ENCODE measurements around the gene PPP3CB.

PPP3CB gene

GRCh38 chr10:73495884-73496674 is at the start of gene PPP3CB:
Gene PPP3CB (minus strand): TSS chr10:73496024. CDS start chr10:73495889, 135 bp downstream.
- peak; percentile 89 for DNase-seq (ENCODE audit: low read depth)

DNA sequence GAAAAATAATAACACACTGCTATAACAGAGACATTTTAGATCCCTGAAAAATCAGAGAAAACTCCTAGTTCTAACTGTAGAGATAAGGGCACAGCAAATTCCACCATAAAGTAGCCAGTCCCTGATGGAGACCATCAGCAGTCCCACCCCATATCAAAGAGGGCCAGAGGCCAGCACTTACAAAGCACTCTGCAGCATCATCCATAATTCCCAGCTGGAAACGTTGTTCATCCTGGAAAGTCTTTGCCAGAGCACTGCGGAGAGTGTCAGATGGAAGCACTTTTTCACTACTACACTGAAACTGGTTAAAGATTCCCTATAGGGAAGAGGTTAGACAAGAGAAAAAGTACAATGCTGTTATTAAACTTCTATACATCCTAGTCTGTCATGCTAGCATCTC is 49.5 kb upstream of the PPP3CB start:
- no peak for DNase-seq (ENCODE audit: low read depth)

DNA sequence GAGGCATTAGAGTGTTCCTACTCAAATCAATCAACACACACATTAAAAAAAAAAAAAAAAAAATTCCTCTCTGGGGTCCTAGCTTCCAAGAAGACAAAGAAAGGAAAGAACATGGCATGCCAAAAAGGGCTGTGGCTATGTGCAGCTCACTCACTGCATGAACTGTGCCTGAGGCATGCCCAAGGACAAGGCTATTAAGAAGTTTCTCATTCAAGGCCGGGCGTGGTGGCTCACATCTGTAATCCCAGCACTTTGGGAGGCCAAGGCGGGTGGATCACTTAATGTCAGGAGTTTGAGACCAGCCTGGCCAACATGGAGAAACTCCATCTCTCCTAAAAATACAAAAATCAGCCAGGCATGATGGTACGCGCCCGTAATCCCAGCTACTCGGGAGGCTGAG is 41.9 kb upstream of the PPP3CB start:
- DNase-seq (ENCODE audit: low read depth) = no peak

DNA sequence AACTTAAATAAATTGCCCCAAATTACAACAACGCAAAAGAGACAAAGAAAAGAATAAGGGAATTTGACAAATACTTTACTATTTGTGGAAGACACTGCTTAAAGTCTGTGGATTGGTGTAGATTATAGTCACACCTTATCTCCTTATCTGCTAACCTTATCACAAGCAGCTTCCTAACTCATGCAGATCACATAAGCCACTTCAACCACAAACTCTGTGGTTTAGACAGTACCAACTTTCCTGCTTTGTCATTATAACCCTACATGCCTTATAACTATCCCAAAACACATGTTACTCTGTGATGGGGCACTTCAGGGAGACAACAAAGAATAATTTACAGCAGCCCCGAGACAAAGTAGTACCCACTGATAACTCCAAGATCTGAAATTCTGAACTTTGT is 41.5 kb upstream of the PPP3CB start:
- DNase-seq (ENCODE audit: low read depth) = no peak

GRCh38 chr10:73534857-73535256 is 39.0 kb upstream of the PPP3CB start:
- no peak for DNase-seq (ENCODE audit: low read depth)

GRCh38 chr10:73529089-73529832 is 33.4 kb upstream of the PPP3CB start:
- DNase-seq (ENCODE audit: low read depth) = peak; percentile 17

- no peak for DNase-seq (ENCODE audit: low read depth)
Observed at GRCh38 chr10:73522263-73522662, 26.4 kb upstream of the PPP3CB start.

DNA sequence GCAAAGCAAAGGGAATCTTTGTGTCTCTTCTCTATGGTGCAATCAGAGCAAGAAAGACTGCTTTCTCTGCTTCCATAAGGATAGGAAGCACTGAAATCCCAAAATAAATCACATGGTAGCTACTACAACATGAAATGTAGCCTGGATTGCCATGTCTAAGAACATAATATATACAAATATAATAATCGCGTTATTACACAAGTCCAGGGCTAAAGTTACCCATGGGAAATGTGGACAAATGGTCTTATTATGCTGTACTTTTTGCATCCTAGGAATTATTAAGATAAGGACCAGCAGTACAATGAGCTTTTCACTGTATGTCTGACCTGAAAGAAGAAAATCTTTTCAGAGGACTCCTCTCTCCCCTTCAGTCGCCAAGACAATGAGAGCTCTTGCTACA is 23.5 kb upstream of the PPP3CB start:
- DNase-seq (ENCODE audit: low read depth) = no peak

DNA sequence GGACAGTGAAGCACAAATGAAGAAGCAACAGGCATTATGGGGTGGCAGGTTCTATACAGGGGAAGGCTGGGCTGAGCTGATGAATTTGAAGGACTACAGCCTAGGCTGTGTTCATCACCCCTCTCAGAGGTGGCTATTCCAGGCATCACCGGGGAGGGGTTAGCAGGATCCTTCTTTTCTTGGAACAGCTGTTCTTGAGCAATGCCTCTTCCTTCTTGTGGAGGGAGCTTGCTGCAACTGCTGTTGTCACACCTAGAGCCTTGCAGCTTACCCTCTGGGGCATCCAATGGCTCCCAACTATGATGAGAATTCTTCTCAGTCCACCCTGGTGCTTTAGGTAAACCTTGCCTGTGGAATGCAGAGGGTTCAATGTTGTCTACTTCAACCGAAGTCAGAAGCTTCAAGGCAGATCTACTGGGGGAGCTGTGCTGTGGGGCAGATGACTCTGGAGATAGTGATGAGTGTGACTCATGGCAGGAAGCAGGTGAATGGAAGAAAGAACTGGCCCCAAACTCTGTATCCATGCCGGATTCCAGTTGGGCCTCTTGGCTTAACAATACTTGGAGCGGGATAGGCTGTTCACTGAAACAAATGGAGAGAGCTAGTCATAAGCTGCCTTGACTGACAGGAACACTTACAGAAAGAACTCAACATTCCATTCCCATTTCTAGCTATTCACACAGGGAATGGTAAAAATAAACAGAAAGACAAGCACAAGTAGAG is 21.5 kb upstream of the PPP3CB start:
- DNase-seq (ENCODE audit: low read depth) = no peak

- no peak for DNase-seq (ENCODE audit: low read depth)
Observed at GRCh38 chr10:73512207-73512743, 16.5 kb upstream of the PPP3CB start.

GRCh38 chr10:73509695-73510094 is 13.9 kb upstream of the PPP3CB start:
- no peak for DNase-seq (ENCODE audit: low read depth)

- no peak for DNase-seq (ENCODE audit: low read depth)
Observed at GRCh38 chr10:73506491-73506890, 10.7 kb upstream of the PPP3CB start.

DNA sequence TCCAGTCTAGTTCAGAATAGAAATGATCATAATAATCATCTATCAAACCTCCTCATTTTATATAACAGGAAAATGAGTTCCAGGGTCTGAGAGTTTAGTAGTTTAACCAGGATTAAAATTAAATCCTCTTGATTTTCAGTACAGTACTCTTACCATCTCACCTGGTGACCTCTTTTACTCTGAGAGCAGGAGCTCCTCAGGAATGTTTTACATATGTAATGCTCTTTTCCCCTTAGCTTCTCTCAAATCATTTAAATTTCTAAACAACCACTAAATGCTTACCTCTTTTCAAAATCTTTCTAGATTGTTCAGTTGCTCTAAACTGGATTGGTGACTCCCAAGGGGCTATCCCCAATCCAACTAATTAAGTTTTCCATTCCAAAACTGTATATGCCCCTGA is 10.2 kb upstream of the PPP3CB start:
- no peak for DNase-seq (ENCODE audit: low read depth)

DNA sequence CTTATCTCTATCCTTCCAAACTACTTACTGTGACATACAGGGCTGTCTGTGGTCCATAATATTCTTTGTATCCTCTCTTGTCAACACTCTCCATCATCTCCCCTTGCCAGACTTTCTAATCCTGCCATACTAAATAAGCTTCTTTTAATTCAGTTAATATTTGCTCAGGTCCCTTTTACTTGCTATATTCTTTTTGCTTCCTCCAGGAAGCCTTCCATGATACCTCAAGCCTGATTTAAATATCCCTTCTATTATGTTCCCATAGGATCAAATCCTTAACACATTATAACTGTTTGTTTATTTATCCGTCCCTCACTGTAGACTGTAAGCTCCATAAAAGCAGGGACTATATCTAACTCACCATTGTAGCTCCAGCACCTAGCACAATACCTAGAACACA is 7.2 kb upstream of the PPP3CB start:
- DNase-seq (ENCODE audit: low read depth) = no peak

- no peak for DNase-seq (ENCODE audit: low read depth)
Observed at GRCh38 chr10:73501651-73502050, 5.8 kb upstream of the PPP3CB start.

DNA sequence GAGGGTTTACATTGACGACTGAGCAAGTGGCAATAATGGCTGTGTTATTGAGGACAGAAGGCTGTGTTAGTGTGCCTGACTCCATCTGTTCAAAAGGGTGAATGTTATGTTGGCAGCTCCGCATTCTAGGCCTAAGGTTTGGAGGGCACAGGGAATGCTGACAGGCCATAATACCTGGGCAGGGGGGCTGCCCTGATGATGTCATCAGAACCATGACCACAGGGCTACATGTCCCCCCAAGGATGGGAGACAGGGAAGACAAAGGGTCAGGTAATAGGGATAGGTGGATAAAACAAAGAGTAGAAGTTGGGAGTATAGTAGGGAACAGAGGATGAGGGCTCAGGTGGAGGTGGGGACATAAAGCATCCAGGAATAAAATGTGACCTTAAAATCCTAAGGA is 1.8 kb upstream of the PPP3CB start:
- DNase-seq (ENCODE audit: low read depth) = no peak

DNA sequence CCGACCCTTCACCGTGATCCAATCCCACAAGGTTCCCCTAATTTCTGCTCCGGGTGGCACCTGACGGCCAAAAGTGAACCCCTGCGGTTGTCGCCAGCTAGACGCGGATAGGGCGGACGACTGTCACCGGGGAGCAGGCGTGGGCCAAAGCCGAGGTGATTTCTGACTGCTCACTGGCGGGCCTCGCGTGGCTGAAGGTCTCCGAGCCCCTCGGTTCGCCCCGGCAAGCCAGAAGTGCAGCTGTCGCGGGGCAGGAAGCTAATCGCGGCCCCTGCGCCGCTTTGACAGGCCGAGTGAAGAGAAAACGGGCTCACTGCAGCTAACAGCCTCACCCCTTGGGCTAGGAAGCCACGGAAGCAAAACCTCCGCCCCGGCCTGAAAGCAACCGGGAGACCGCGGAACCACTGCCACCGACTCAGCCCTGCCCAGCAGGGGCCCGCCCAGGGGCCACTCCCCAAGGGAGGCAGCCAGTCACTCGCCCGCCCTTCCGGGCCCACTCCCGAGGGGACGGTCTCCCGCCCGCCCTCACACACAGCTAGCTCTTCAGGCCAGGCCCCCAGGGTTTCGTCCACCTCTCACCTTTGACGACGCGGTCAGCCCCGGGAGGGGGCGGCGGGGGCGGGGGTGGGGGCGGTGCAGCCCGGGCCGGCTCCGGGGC is 469 bp downstream of the PPP3CB start:
- DNase-seq (ENCODE audit: low read depth) = peak; percentile 78

GRCh38 chr10:73494877-73495225 is 973 bp downstream of the PPP3CB start:
- no peak for DNase-seq (ENCODE audit: low read depth)

GRCh38 chr10:73494213-73494612 is 1.6 kb downstream of the PPP3CB start:
- no peak for DNase-seq (ENCODE audit: low read depth)

GRCh38 chr10:73493781-73494180 is 2.0 kb downstream of the PPP3CB start:
- no peak for DNase-seq (ENCODE audit: low read depth)

- no peak for DNase-seq (ENCODE audit: low read depth)
Observed at GRCh38 chr10:73486601-73487000, 9.2 kb downstream of the PPP3CB start.

DNA sequence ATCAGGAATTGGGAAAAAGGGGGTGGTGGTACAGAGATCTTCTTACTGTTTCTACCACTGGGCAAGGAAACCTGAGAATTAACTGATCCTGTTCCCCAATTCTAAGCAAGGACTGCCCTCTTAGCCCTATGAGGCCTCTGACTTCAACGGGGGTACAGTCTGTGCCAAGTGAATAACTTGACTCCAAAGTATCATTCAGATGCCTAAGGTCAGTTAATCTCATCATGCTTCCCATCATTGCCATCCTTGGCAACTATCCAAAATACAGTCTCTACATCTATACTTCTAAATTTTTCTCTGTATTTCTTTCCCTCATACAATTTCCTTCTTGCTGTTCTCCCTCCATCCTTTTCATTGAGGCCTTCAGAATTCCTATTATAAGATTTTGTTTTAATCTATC is 10.5 kb downstream of the PPP3CB start:
- DNase-seq (ENCODE audit: low read depth) = no peak
